H1 (cell line): Measurements from ENCODE around the gene PRKCI. TPM values are rescaled to one million over a fixed set of nuclear protein-coding genes. Genes with fewer than 3 reads are reported as not detected.
"Not testable (repeated sequence)": the region's sequence is repeated elsewhere in the genome, so short reads cannot be mapped to it uniquely, and the experiment has no call there.

Experiments used
- CTCF ChIA-PET: fragments of 300-600 bp; sonication (Branson Sonifier 250); formaldehyde crosslinking; loops from one replicate; lab custom pipeline; 2021; ENCODE audit not compliant: partially characterized antibody; lab: Charles Lee
- POLR2A ChIA-PET: fragments of 300-600 bp; sonication (Branson Sonifier 250); formaldehyde crosslinking; loops from one replicate; lab custom pipeline; 2021; ENCODE audit warnings: inconsistent platforms; ENCODE audit not compliant: partially characterized antibody; lab: Charles Lee
- DNase-seq, 2 experiments: peaks; one replicate each; pipeline versions ENCODE4 v3.0.0 to v3.0.0-alpha.2; 2010 to 2022; ENCODE audit warnings: low spot score in 2 of 2, low read depth in 1 of 2, mixed read lengths in 1 of 2
- FAIRE-seq: peaks from 2 replicates; lab custom pipeline; 2011; peaks lifted over from hg19 to GRCh38; lab: Jason Lieb, UNC
- H2AFZ ChIP-seq: 2 replicates; pipeline ENCODE4 v1.8.1; 2012; ENCODE audit warnings: low read length, inconsistent platforms
- H2AK5ac ChIP-seq: 2 replicates; pipeline ENCODE4 v1.6.1; 2013; ENCODE audit warnings: low read depth, low read length
- H2BK120ac ChIP-seq: replicated peaks from 2 replicates; pipeline ENCODE3; 2013; ENCODE audit warnings: low read depth, low read length, inconsistent platforms
- H2BK12ac ChIP-seq: 2 replicates; pipeline ENCODE4 v1.6.1; 2013; ENCODE audit warnings: low read depth, low read length
- H2BK15ac ChIP-seq: 2 replicates; pipeline ENCODE4 v1.6.1; 2013; ENCODE audit warnings: low read length
- H2BK20ac ChIP-seq: 2 replicates; pipeline ENCODE4 v1.6.1; 2013; ENCODE audit warnings: low read length
- H2BK5ac ChIP-seq: 2 replicates; pipeline ENCODE4 v1.6.1; 2013; ENCODE audit warnings: low read depth, low read length
- H3K14ac ChIP-seq: 2 replicates; pipeline ENCODE4 v1.6.1; 2013; ENCODE audit warnings: inconsistent platforms; ENCODE audit not compliant: insufficient read length
- H3K18ac ChIP-seq: 2 replicates; pipeline ENCODE4 v1.6.1; 2013; ENCODE audit warnings: low read length; ENCODE audit errors: extremely low read depth
- H3K23ac ChIP-seq: 2 replicates; pipeline ENCODE4 v1.6.1; 2013; ENCODE audit warnings: inconsistent platforms; ENCODE audit not compliant: insufficient read length
- H3K23me2 ChIP-seq: 2 replicates; pipeline ENCODE4 v1.6.1; 2013; ENCODE audit warnings: low read depth, low read length
- H3K27ac ChIP-seq: 2 replicates; pipeline ENCODE4 v1.6.1; 2011; ENCODE audit warnings: low read depth, low read length, inconsistent platforms
- H3K27me3 ChIP-seq, 4 experiments: replicated peaks in 1 of 4; 1 replicate in 1 of 4; 2 replicates in 3 of 4; pipeline versions ENCODE4 v1.6.1 to v1.8.1; 2011 to 2013; ENCODE audit warnings: low read length in 3 of 4, mild to moderate bottlenecking in 3 of 4, inconsistent platforms in 2 of 4, mixed read lengths in 2 of 4, moderate library complexity in 1 of 4; ENCODE audit not compliant: control insufficient read depth in 3 of 4, insufficient read depth in 3 of 4; ENCODE audit errors: extremely low read depth in 1 of 4
- H3K36me3 ChIP-seq, 4 experiments: 2 replicates each; pipeline versions ENCODE4 v1.6.1 to v1.8.1; 2011 to 2013; ENCODE audit warnings: mild to moderate bottlenecking in 4 of 4, low read length in 3 of 4, moderate library complexity in 2 of 4, control low read depth in 1 of 4, inconsistent platforms in 1 of 4; ENCODE audit not compliant: insufficient read depth in 4 of 4, control insufficient read depth in 2 of 4
- H3K4ac ChIP-seq: replicated peaks from 2 replicates; pipeline ENCODE3; 2013; ENCODE audit warnings: low read length, low read depth, mixed read lengths, inconsistent platforms; ENCODE audit not compliant: insufficient read length
- H3K4me1 ChIP-seq, 4 experiments: replicated peaks in 1 of 4; 1 replicate in 1 of 4; 2 replicates in 3 of 4; pipeline versions ENCODE4 v1.6.1 to v1.8.1; 2011 to 2013; ENCODE audit warnings: low read length in 3 of 4, inconsistent platforms in 2 of 4, mixed read lengths in 1 of 4; ENCODE audit not compliant: insufficient read depth in 4 of 4, control insufficient read depth in 3 of 4
- H3K4me2 ChIP-seq, 2 experiments: 2 replicates each; pipeline versions ENCODE4 v1.6.1 to v1.8.1; 2011 to 2013; ENCODE audit warnings: low read depth in 2 of 2, low read length in 2 of 2, control low read depth in 1 of 2, inconsistent platforms in 1 of 2, mild to moderate bottlenecking in 1 of 2; ENCODE audit not compliant: insufficient read depth in 1 of 2
- H3K4me3 ChIP-seq, 4 experiments: fragments of 200-600, 300-600 bp in 1 of 4; sonication (generic), shearing (Covaris generic), sonication (Bioruptor Twin) in 1 of 4; 2 replicates each; pipeline versions ENCODE4 v1.5.1 to v1.8.1; 2011 to 2016; ENCODE audit warnings: low read length in 4 of 4, low read depth in 3 of 4, control low read depth in 2 of 4, inconsistent platforms in 2 of 4, mild to moderate bottlenecking in 2 of 4, mixed read lengths in 1 of 4, moderate library complexity in 1 of 4; ENCODE audit not compliant: insufficient read depth in 2 of 4; ENCODE audit errors: extremely low read depth in 1 of 4
- H3K56ac ChIP-seq: replicated peaks from 2 replicates; pipeline ENCODE3; 2013; ENCODE audit warnings: low read depth, mild to moderate bottlenecking, mixed read lengths, low read length, inconsistent platforms; ENCODE audit not compliant: insufficient read length
- H3K79me1 ChIP-seq: 2 replicates; pipeline ENCODE4 v1.6.1; 2013; ENCODE audit warnings: low read depth, low read length, control low read depth
- H3K79me2 ChIP-seq, 2 experiments: 2 replicates each; pipeline versions ENCODE4 v1.6.1 to v1.8.1; 2012 to 2013; ENCODE audit warnings: low read length in 2 of 2, mild to moderate bottlenecking in 2 of 2, inconsistent platforms in 1 of 2; ENCODE audit not compliant: insufficient read depth in 2 of 2, control insufficient read depth in 1 of 2
- H3K9ac ChIP-seq, 4 experiments: replicated peaks in 1 of 4; 1 replicate in 1 of 4; 2 replicates in 3 of 4; pipeline versions ENCODE4 v1.6.1 to v1.8.1; 2011 to 2013; ENCODE audit warnings: low read depth in 3 of 4, low read length in 3 of 4, control low read depth in 2 of 4, mild to moderate bottlenecking in 2 of 4, moderate library complexity in 2 of 4, inconsistent platforms in 1 of 4; ENCODE audit errors: extremely low read depth in 1 of 4
- H3K9me3 ChIP-seq, 2 experiments: 2 replicates each; pipeline versions ENCODE4 v1.6.1 to v1.8.1; 2012 to 2013; ENCODE audit warnings: mild to moderate bottlenecking in 2 of 2, moderate library complexity in 2 of 2, control low read depth in 1 of 2, inconsistent platforms in 1 of 2, low read depth in 1 of 2, low read length in 1 of 2, mixed read lengths in 1 of 2; ENCODE audit not compliant: insufficient read depth in 2 of 2
- H4K20me1 ChIP-seq, 2 experiments: replicated peaks in 1 of 2; 2 replicates each; pipeline versions ENCODE3 to v1.8.1; 2011 to 2013; ENCODE audit warnings: inconsistent platforms in 2 of 2, low read length in 2 of 2, mild to moderate bottlenecking in 1 of 2; ENCODE audit not compliant: insufficient read depth in 2 of 2, control insufficient read depth in 1 of 2
- H4K5ac ChIP-seq: 2 replicates; pipeline ENCODE4 v1.6.1; 2013; ENCODE audit warnings: low read length, low read depth, mixed read lengths, inconsistent platforms; ENCODE audit not compliant: insufficient read length
- H4K8ac ChIP-seq: 2 replicates; pipeline ENCODE4 v1.8.0; 2013; ENCODE audit warnings: mild to moderate bottlenecking, moderate library complexity, low read length, inconsistent platforms; ENCODE audit not compliant: insufficient read depth; ENCODE audit errors: extremely low read depth
- H4K91ac ChIP-seq: replicated peaks from 2 replicates; pipeline ENCODE3; 2013; ENCODE audit warnings: low read length, mixed read lengths, inconsistent platforms; ENCODE audit not compliant: insufficient read length
- WGBS, 2 experiments: shearing (Covaris generic) in 1 of 2; methylation state at CpG; one replicate each; pipeline versions ENCODE4 v1.1.6 to v1.1.7; 2013 to 2015; ENCODE audit warnings: low lambda C conversion rate in 2 of 2, mixed read lengths in 2 of 2, inconsistent platforms in 1 of 2, low coverage in 1 of 2, missing lambda C conversion rate in 1 of 2; ENCODE audit not compliant: insufficient replicate concordance in 2 of 2, insufficient coverage in 1 of 2, insufficient read length in 1 of 2; ENCODE audit errors: extremely low coverage in 1 of 2, missing lambda C conversion rate in 1 of 2; 5-methylcytosine and 5-hydroxymethylcytosine counted together
- polyA plus RNA-seq, 7 experiments: library from polyadenylated mRNA; depleted of rRNA in 3 of 7; stranded (reverse) in 5 of 7; unstranded in 2 of 7; fragments of >200 nt in 5 of 7; fragments of 200-250 nt in 2 of 7; gene quantifications; 1 replicate in 5 of 7; 2 replicates in 1 of 7; 4 replicates in 1 of 7; pipeline versions ENCODE4 v1.2.1 to v1.2.3, GENCODE V29; 2011 to 2013; ENCODE audit warnings: missing spikeins in 2 of 7, mixed read lengths in 2 of 7
- total RNA-seq: library from RNA; stranded (reverse); fragmentation: NEBNext Ultra II Directional; extraction: Animal tissue kit (Norgen Biotek cat#: 25700); gene quantifications from 2 replicates; pipeline ENCODE4 v1.2.1, GENCODE V29; 2021

PRKCI gene
- total and polyA plus RNA-seq, 2 of the 8 experiments (the other 6 are each of a cell fraction or from before 2014, with no cell fraction given) = 24.3 to 100.0 TPM

GRCh38 chr3:170206164-170206762 lies 16.0 kb upstream of the PRKCI start:
- not testable (repeated sequence) for H3K9me3 ChIP-seq, DNase-seq, H4K5ac ChIP-seq, H2AFZ ChIP-seq, H3K14ac ChIP-seq, H3K56ac ChIP-seq, H3K4ac ChIP-seq, H3K79me1 ChIP-seq, H3K36me3 ChIP-seq, H4K8ac ChIP-seq, H3K27me3 ChIP-seq, H3K4me1 ChIP-seq, H3K27ac ChIP-seq, H3K4me3 ChIP-seq, H3K23me2 ChIP-seq, H2BK12ac ChIP-seq, H2BK20ac ChIP-seq, H3K23ac ChIP-seq, FAIRE-seq, H3K4me2 ChIP-seq, H3K9ac ChIP-seq, H4K91ac ChIP-seq, H2BK15ac ChIP-seq, H3K79me2 ChIP-seq, H2BK5ac ChIP-seq, H4K20me1 ChIP-seq, H2BK120ac ChIP-seq, H2AK5ac ChIP-seq, H3K18ac ChIP-seq
- POLR2A ChIA-PET = interaction anchor here (1.6 kb wide), 1 partner anchor 17 kb away, joined by 4 read pairs; no protein-coding TSS in a partner anchor
- 93% methylated on average over 11 of the region's 11 CpGs; no CpG with 5 or more reads in 1 of the 2 experiments for WGBS, 2 experiments
- CTCF ChIA-PET = interaction anchor here (1.1 kb wide), 1 partner anchor 17 kb away, joined by 3 read pairs; no protein-coding TSS in a partner anchor
